ENCODE results near the gene DGLUCY.
"Not testable (repeated sequence)": the region's sequence is repeated elsewhere in the genome, so short reads cannot be mapped to it uniquely, and the experiment has no call there.

Gene DGLUCY

GRCh38 chr14:91170504-91171121 lies 56.7 kb downstream of the DGLUCY start:
- no peak for DNase-seq

GRCh38 chr14:91171291-91171690 lies 57.4 kb downstream of the DGLUCY start:
- DNase-seq: no peak

GRCh38 chr14:91173221-91173670 lies 59.4 kb downstream of the DGLUCY start:
- DNase-seq: peak; percentile 89

- DNase-seq: no peak
Measured at GRCh38 chr14:91173904-91174303, 60.0 kb downstream of the DGLUCY start.

GRCh38 chr14:91175291-91176201 lies 61.7 kb downstream of the DGLUCY start:
- no peak for DNase-seq

GRCh38 chr14:91177073-91178034 lies 63.5 kb downstream of the DGLUCY start:
- peak; percentile 79 for DNase-seq

GRCh38 chr14:91180611-91181010 lies 66.7 kb downstream of the DGLUCY start:
- no peak for DNase-seq

- DNase-seq: not testable (repeated sequence)
Measured at GRCh38 chr14:91182753-91183152, 68.9 kb downstream of the DGLUCY start.

GRCh38 chr14:91184559-91184958 lies 70.7 kb downstream of the DGLUCY start:
- DNase-seq: no peak

- no peak for DNase-seq
Measured at GRCh38 chr14:91185721-91186120, 71.8 kb downstream of the DGLUCY start.

- DNase-seq: no peak
Measured at GRCh38 chr14:91186515-91187066, 72.7 kb downstream of the DGLUCY start.

GRCh38 chr14:91187271-91187670 lies 73.4 kb downstream of the DGLUCY start:
- DNase-seq: no peak

GRCh38 chr14:91190853-91191252 lies 77.0 kb downstream of the DGLUCY start:
- no peak for DNase-seq

- no peak for DNase-seq
Measured at GRCh38 chr14:91193069-91193468, 79.2 kb downstream of the DGLUCY start.

- DNase-seq: no peak
Measured at GRCh38 chr14:91195881-91196280, 82.0 kb downstream of the DGLUCY start.

- no peak for DNase-seq
Measured at GRCh38 chr14:91197631-91198030, 83.8 kb downstream of the DGLUCY start.

- DNase-seq: not testable (repeated sequence)
Measured at GRCh38 chr14:91200802-91201201, 86.9 kb downstream of the DGLUCY start.

- DNase-seq: no peak
Measured at GRCh38 chr14:91202234-91202974, 88.5 kb downstream of the DGLUCY start.

GRCh38 chr14:91204657-91205056 lies 90.8 kb downstream of the DGLUCY start:
- no peak for DNase-seq

- no peak for DNase-seq
Measured at GRCh38 chr14:91205459-91205858, 91.6 kb downstream of the DGLUCY start.

GRCh38 chr14:91207008-91207407 lies 93.1 kb downstream of the DGLUCY start:
- no peak for DNase-seq

- DNase-seq: no peak
Measured at GRCh38 chr14:91211017-91211416, 97.1 kb downstream of the DGLUCY start.
